HepG2 (cell line): ENCODE data around the gene TOM1L1. TPM values are rescaled to one million over a fixed set of nuclear protein-coding genes. Genes with fewer than 3 reads are reported as not detected.

Experiments used
- AHDC1 ChIP-seq: sonication (generic); formaldehyde crosslinking; IDR thresholded peaks from 2 replicates; pipeline ENCODE4 v1.5.1; 2020; ENCODE audit warnings: mild to moderate bottlenecking, missing genetic modification reagents, borderline replicate concordance
- ELF4 ChIP-seq: sonication (generic); formaldehyde crosslinking; IDR thresholded peaks from 2 replicates; pipeline ENCODE4 v1.5.0; 2020; ENCODE audit warnings: missing genetic modification reagents, mild to moderate bottlenecking, moderate library complexity, borderline replicate concordance
- FOXM1 ChIP-seq: sonication (generic); formaldehyde crosslinking; IDR thresholded peaks from 2 replicates; pipeline ENCODE4 v1.5.0; 2020; ENCODE audit warnings: missing genetic modification reagents
- FOXP4 ChIP-seq: sonication (generic); formaldehyde crosslinking; IDR thresholded peaks from 2 replicates; pipeline ENCODE4 v1.4.0; 2020; ENCODE audit warnings: missing genetic modification reagents
- GATAD2A ChIP-seq: IDR thresholded peaks from 2 replicates; pipeline ENCODE4 v1.6.1; 2016
- GZF1 ChIP-seq: sonication (generic); formaldehyde crosslinking; IDR thresholded peaks from 2 replicates; pipeline ENCODE4 v1.5.1; 2020; ENCODE audit warnings: mild to moderate bottlenecking, missing genetic modification reagents
- HNF4G ChIP-seq, 2 experiments: sonication (generic) in 1 of 2; formaldehyde crosslinking in 1 of 2; IDR thresholded peaks; 2 replicates each; pipeline versions ENCODE4 v1.4.0 to v1.6.1; 2011 to 2020; ENCODE audit warnings: borderline replicate concordance in 2 of 2, low read depth in 2 of 2, mild to moderate bottlenecking in 2 of 2, low read length in 1 of 2, missing genetic modification reagents in 1 of 2, moderate library complexity in 1 of 2
- HNRNPL ChIP-seq: fragments of 200-400 bp; formaldehyde crosslinking; IDR thresholded peaks from 2 replicates; pipeline ENCODE4 v1.6.1; 2017; ENCODE audit warnings: mild to moderate bottlenecking, low read depth, low read length
- KDM3A ChIP-seq: IDR thresholded peaks from 2 replicates; pipeline ENCODE4 v1.6.1; 2018; ENCODE audit warnings: low read depth, missing compliant biosample characterization
- MEIS2 ChIP-seq: sonication (generic); formaldehyde crosslinking; IDR thresholded peaks from 2 replicates; pipeline ENCODE4 v1.9.0; 2021; ENCODE audit warnings: mild to moderate bottlenecking, missing genetic modification reagents
- NCOA2 ChIP-seq: sonication (generic); formaldehyde crosslinking; IDR thresholded peaks from 2 replicates; pipeline ENCODE4 v1.8.0; 2022; ENCODE audit warnings: inconsistent platforms
- PRPF4 ChIP-seq: fragments of 200-400 bp; formaldehyde crosslinking; IDR thresholded peaks from 2 replicates; pipeline ENCODE4 v1.6.1; 2016; ENCODE audit warnings: low read length, low read depth; ENCODE audit not compliant: poor library complexity, severe bottlenecking
- SOX13 ChIP-seq, 3 experiments: fragments of 450-650 bp in 1 of 3; sonication (generic) in 1 of 3; formaldehyde crosslinking in 1 of 3; IDR thresholded peaks in 2 of 3; conservative IDR thresholded peaks in 1 of 3; 2 replicates each; pipeline versions ENCODE4 v1.5.0 to v1.6.1; 2016 to 2020; ENCODE audit warnings: antibody characterized with exemption in 1 of 3, mild to moderate bottlenecking in 1 of 3, missing compliant biosample characterization in 1 of 3, missing genetic modification reagents in 1 of 3, moderate library complexity in 1 of 3
- ZFP36L1 ChIP-seq: sonication (generic); formaldehyde crosslinking; IDR thresholded peaks from 2 replicates; pipeline ENCODE4 v1.8.0; 2022; ENCODE audit warnings: mild to moderate bottlenecking, missing genetic modification reagents, moderate library complexity
- ZNF17 ChIP-seq: sonication (generic); formaldehyde crosslinking; IDR thresholded peaks from 2 replicates; pipeline ENCODE4 v1.5.0; 2020; ENCODE audit warnings: mild to moderate bottlenecking, missing genetic modification reagents
- ZNF251 ChIP-seq: sonication (generic); formaldehyde crosslinking; IDR thresholded peaks from 2 replicates; pipeline ENCODE4 v1.9.0; 2021; ENCODE audit warnings: mild to moderate bottlenecking, missing genetic modification reagents
- ZNF292 ChIP-seq: sonication (generic); formaldehyde crosslinking; IDR thresholded peaks from 2 replicates; pipeline ENCODE4 v1.8.1; 2022; ENCODE audit warnings: mild to moderate bottlenecking, low read depth, missing genetic modification reagents, borderline replicate concordance
- ZNF562 ChIP-seq: sonication (generic); formaldehyde crosslinking; IDR thresholded peaks from 2 replicates; pipeline ENCODE4 v1.8.0; 2022; ENCODE audit warnings: missing genetic modification reagents, borderline replicate concordance
- ZNF576 ChIP-seq: sonication (generic); formaldehyde crosslinking; IDR thresholded peaks from 2 replicates; pipeline ENCODE4 v1.4.0; 2020; ENCODE audit warnings: mild to moderate bottlenecking, missing genetic modification reagents
- ZNF614 ChIP-seq: IDR thresholded peaks from 2 replicates; pipeline ENCODE4 v1.6.1; 2018; ENCODE audit warnings: missing biosample characterization, missing genetic modification reagents, inconsistent platforms, borderline replicate concordance
- ZNF749 ChIP-seq: sonication (generic); formaldehyde crosslinking; IDR thresholded peaks from 2 replicates; pipeline ENCODE4 v1.8.0; 2022; ENCODE audit warnings: mild to moderate bottlenecking, missing genetic modification reagents, moderate library complexity, borderline replicate concordance
- polyA plus RNA-seq, 8 experiments: library from polyadenylated mRNA; depleted of rRNA in 3 of 8; stranded (reverse) in 7 of 8; unstranded in 1 of 8; fragments of >200 nt; fragmentation: Illumina TruSeq in 4 of 8; extraction: Trizol in 4 of 8; gene quantifications; 2 replicates each; pipeline versions ENCODE4 v1.2.1 to v1.2.3, GENCODE V29; 2011 to 2016; ENCODE audit warnings: low read depth in 4 of 8, missing spikeins in 1 of 8, mixed read lengths in 1 of 8; ENCODE audit not compliant: insufficient read depth in 1 of 8
- total RNA-seq, 5 experiments: library from RNA; depleted of rRNA; stranded (reverse); fragments of >200 nt; fragmentation: Illumina TruSeq; extraction: Trizol; gene quantifications; 2 replicates each; pipeline ENCODE4 v1.2.3, GENCODE V29; 2016; ENCODE audit warnings: low read depth in 1 of 5

The TOM1L1 gene
- total and polyA plus RNA-seq, 2 of the 13 experiments (the other 11 are each of a cell fraction or from before 2014, with no cell fraction given): 45.3 to 51.3 TPM

- TF ChIP-seq ZNF576 (no peak), FOXP4 (peak; percentile 54; the same call in 1 of the 2 replicates), NCOA2 (no peak), MEIS2 (CRISPR knock-in tag) (no peak), HNRNPL (no peak), ZNF614 (CRISPR knock-in tag) (no peak), ZFP36L1 (CRISPR knock-in tag) (no peak), ZNF292 (CRISPR knock-in tag) (peak; percentile 82; the same call in 1 of the 2 replicates), ELF4 (CRISPR knock-in tag) (no peak), AHDC1 (CRISPR knock-in tag) (0 out of 2 replicates have a peak, but pooled peaks have one; percentile 17), GZF1 (CRISPR knock-in tag) (no peak), GATAD2A (CRISPR knock-in tag) (peak; percentile 77; the same call in 1 of the 2 replicates), ZNF562 (CRISPR knock-in tag) (no peak), PRPF4 (no peak), FOXM1 (no peak), SOX13 (IDR thresholded peaks at IDR 0.05) (no peak), SOX13 (CRISPR knock-in tag; conservative IDR thresholded peaks at IDR 0.05 in 1 of 2, IDR thresholded peaks at IDR 0.05 in 1 of 2) (0 out of 4 replicates have a peak, but pooled peaks of 1 of the 2 experiments have one; percentile 41), KDM3A (CRISPR knock-in tag) (no peak), ZNF749 (CRISPR knock-in tag) (no peak), HNF4G (IDR thresholded peaks at IDR 0.05; ENCODE audit: borderline replicate concordance, low read depth, low read length) (0 out of 2 replicates have a peak, but pooled peaks have one; percentile 23), HNF4G (CRISPR knock-in tag; IDR thresholded peaks at IDR 0.05; ENCODE audit: borderline replicate concordance, low read depth) (no peak), ZNF251 (CRISPR knock-in tag) (no peak), ZNF17 (CRISPR knock-in tag) (no peak)
Observed at GRCh38 chr17:54903375-54903774, 2.7 kb downstream of the TOM1L1 start (continued).
